ENCODE data around the gene RRAS2. TPM values are rescaled to one million over a fixed set of nuclear protein-coding genes. Genes with fewer than 3 reads are reported as not detected.

RRAS2 gene
- total RNA-seq, 2 donors from 2014 or later: 75.1 to 99.7 TPM

- Mint-ChIP-seq H3K4me3 (no peak overlapping the region), H3K9me3 (no peaks in the 10 kb centered on the region), H3K27ac (no peak overlapping the region), H3K36me3 (ENCODE audit: low read depth) (no peaks in the 10 kb centered on the region), H3K4me1 (peaks cover 7% of the 10 kb centered on the region), H3K27me3 (ENCODE audit: insufficient read depth) (no peaks in the 10 kb centered on the region)
- Histone ChIP-seq H3K27me3 (ENCODE audit: control insufficient read depth, insufficient read depth, low read length, poor library complexity, severe bottlenecking) (no peaks in the 10 kb centered on the region), H3K9ac (ENCODE audit: extremely low read depth, low read length, poor library complexity, severe bottlenecking) (no peak overlapping the region), H3K4me1 (ENCODE audit: control insufficient read depth, insufficient read depth, low read length) (peaks cover 2% of the 10 kb centered on the region), H3K36me3 (ENCODE audit: control insufficient read depth, insufficient read depth, low read length) (no peaks in the 10 kb centered on the region), H3K9me3 (ENCODE audit: control insufficient read depth, low read length) (no peaks in the 10 kb centered on the region), H3K4me3 (ENCODE audit: low read length) (no peak overlapping the region), H3K27ac (ENCODE audit: low read depth, low read length) (no peak overlapping the region)
- no peak for TF ChIP-seq CTCF (conservative IDR thresholded peaks at IDR 0.05)
- WGBS, 2 experiments (ENCODE audit: insufficient coverage in 1 of 2, insufficient read length in 1 of 2): 85 to 100% methylated on average over 1 of the region's 1 CpG
- DNase-seq: no peak
Observed at GRCh38 chr11:14310679-14311078, 48.3 kb downstream of the RRAS2 start.

GRCh38 chr11:14309425-14310192, 49.4 kb downstream of the RRAS2 start:
- no peaks in the 10 kb centered on the region for H3K36me3 Mint-ChIP-seq (ENCODE audit: low read depth)
- 90 to 93% methylated on average over 4 of the region's 4 CpGs for WGBS, 2 experiments (ENCODE audit: insufficient coverage in 1 of 2, insufficient read length in 1 of 2)
- Histone ChIP-seq H3K9me3 (ENCODE audit: control insufficient read depth, low read length) (no peaks in the 10 kb centered on the region), H3K27me3 (ENCODE audit: control insufficient read depth, insufficient read depth, low read length, poor library complexity, severe bottlenecking) (no peaks in the 10 kb centered on the region), H3K27ac (ENCODE audit: low read depth, low read length) (no peak overlapping the region), H3K4me3 (ENCODE audit: low read length) (no peak overlapping the region), H3K36me3 (ENCODE audit: control insufficient read depth, insufficient read depth, low read length) (no peaks in the 10 kb centered on the region), H3K4me1 (ENCODE audit: control insufficient read depth, insufficient read depth, low read length) (peaks cover 2% of the 10 kb centered on the region), H3K9ac (ENCODE audit: extremely low read depth, low read length, poor library complexity, severe bottlenecking) (no peak overlapping the region)
- TF ChIP-seq CTCF (conservative IDR thresholded peaks at IDR 0.05): no peak
- no peak overlapping the region for H3K4me3 Mint-ChIP-seq
- H3K27ac Mint-ChIP-seq: no peak overlapping the region
- H3K27me3 Mint-ChIP-seq (ENCODE audit: insufficient read depth): no peaks in the 10 kb centered on the region
- H3K9me3 Mint-ChIP-seq: no peaks in the 10 kb centered on the region
- no peak for DNase-seq
- H3K4me1 Mint-ChIP-seq: peaks cover 7% of the 10 kb centered on the region

GRCh38 chr11:14308897-14309387, 50.0 kb downstream of the RRAS2 start:
- DNase-seq: no peak
- Mint-ChIP-seq H3K4me3 (no peak overlapping the region), H3K27me3 (ENCODE audit: insufficient read depth) (no peaks in the 10 kb centered on the region), H3K4me1 (peaks cover 6% of the 10 kb centered on the region), H3K27ac (no peak overlapping the region), H3K36me3 (ENCODE audit: low read depth) (no peaks in the 10 kb centered on the region), H3K9me3 (no peaks in the 10 kb centered on the region)
- no peak overlapping the region for H3K27ac ChIP-seq (ENCODE audit: low read depth, low read length)
- H3K4me1 ChIP-seq (ENCODE audit: control insufficient read depth, insufficient read depth, low read length): peaks cover 2% of the 10 kb centered on the region
- H3K9ac ChIP-seq (ENCODE audit: extremely low read depth, low read length, poor library complexity, severe bottlenecking): no peak overlapping the region
- TF ChIP-seq CTCF (conservative IDR thresholded peaks at IDR 0.05): no peak
- no peaks in the 10 kb centered on the region for H3K27me3 ChIP-seq (ENCODE audit: control insufficient read depth, insufficient read depth, low read length, poor library complexity, severe bottlenecking)
- no peak overlapping the region for H3K4me3 ChIP-seq (ENCODE audit: low read length)
- WGBS, 2 experiments (ENCODE audit: insufficient coverage in 1 of 2, insufficient read length in 1 of 2): 100% methylated on average over 1 of the region's 1 CpG
- no peaks in the 10 kb centered on the region for H3K36me3 ChIP-seq (ENCODE audit: control insufficient read depth, insufficient read depth, low read length)
- H3K9me3 ChIP-seq (ENCODE audit: control insufficient read depth, low read length): no peaks in the 10 kb centered on the region
